Lower leg skin (tissue), 3 donors: ENCODE data around the gene MRPL17.

Experiments
- POLR2A ChIP-seq, 2 donors: fragments of 450-650 bp; IDR thresholded peaks; one replicate each; pipeline ENCODE4 v1.6.1; 2016 to 2017; ENCODE audit warnings: antibody characterized with exemption in 2 of 2, mild to moderate bottlenecking in 1 of 2, moderate library complexity in 1 of 2
- TF ChIP-seq, protein P1 (sequence below), 3 donors: fragments of 450-650 bp; IDR thresholded peaks; one replicate each; pipeline ENCODE4 v1.5.1; 2016; ENCODE audit warnings: antibody characterized with exemption in 3 of 3, mild to moderate bottlenecking in 3 of 3, moderate library complexity in 2 of 3

DNA sequence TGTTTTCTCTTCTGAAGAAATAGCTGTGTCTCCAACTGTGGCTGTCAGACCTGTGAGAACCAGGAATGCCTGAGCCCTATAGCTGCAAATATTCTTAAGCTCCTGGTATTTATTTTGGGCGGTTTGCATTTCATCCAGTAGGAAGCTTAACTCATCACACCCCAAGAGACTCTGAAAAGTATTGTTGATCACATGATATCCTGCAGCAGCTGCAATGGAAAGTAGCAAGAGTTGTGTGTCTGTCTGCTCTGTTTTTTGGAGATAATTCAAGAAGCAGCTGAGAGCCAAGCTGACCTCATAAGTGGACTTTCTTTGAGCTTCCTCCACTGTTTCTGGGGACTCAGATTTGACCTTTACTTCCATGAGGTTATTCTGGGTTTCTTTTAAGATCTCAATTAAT, 36.4 kb upstream of the MRPL17 start:
- TF ChIP-seq, protein P1, sequence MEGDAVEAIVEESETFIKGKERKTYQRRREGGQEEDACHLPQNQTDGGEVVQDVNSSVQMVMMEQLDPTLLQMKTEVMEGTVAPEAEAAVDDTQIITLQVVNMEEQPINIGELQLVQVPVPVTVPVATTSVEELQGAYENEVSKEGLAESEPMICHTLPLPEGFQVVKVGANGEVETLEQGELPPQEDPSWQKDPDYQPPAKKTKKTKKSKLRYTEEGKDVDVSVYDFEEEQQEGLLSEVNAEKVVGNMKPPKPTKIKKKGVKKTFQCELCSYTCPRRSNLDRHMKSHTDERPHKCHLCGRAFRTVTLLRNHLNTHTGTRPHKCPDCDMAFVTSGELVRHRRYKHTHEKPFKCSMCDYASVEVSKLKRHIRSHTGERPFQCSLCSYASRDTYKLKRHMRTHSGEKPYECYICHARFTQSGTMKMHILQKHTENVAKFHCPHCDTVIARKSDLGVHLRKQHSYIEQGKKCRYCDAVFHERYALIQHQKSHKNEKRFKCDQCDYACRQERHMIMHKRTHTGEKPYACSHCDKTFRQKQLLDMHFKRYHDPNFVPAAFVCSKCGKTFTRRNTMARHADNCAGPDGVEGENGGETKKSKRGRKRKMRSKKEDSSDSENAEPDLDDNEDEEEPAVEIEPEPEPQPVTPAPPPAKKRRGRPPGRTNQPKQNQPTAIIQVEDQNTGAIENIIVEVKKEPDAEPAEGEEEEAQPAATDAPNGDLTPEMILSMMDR (IDR thresholded peaks at IDR 0.05): no peak
- TF ChIP-seq POLR2A (IDR thresholded peaks at IDR 0.05): no peak
